DMS79 treated with DMSO at 0.1 percent for 48 hours (cell line): ENCODE data around the gene ITPRID1.
"Not testable (repeated sequence)": the region's sequence is repeated elsewhere in the genome, so short reads cannot be mapped to it uniquely, and the experiment has no call there.

Experiments
- DNase-seq: peaks from one replicate; lab custom pipeline; 2025; lab: John Stamatoyannopoulos, UW

The ITPRID1 gene

GRCh38 chr7:31516680-31517502 lies 3.0 kb downstream of the ITPRID1 start:
- DNase-seq, result no peak

GRCh38 chr7:31517513-31517912 lies 3.6 kb downstream of the ITPRID1 start:
- no peak for DNase-seq

- DNase-seq, result no peak
Measured at GRCh38 chr7:31518766-31519165, 4.9 kb downstream of the ITPRID1 start.

GRCh38 chr7:31521336-31522010 lies 7.6 kb downstream of the ITPRID1 start:
- DNase-seq, result no peak

GRCh38 chr7:31526864-31527263 lies 13.0 kb downstream of the ITPRID1 start:
- no peak for DNase-seq

- DNase-seq, result no peak
Measured at GRCh38 chr7:31529103-31529502, 15.2 kb downstream of the ITPRID1 start.

- DNase-seq, result not testable (repeated sequence)
Measured at GRCh38 chr7:31540651-31541185, 26.8 kb downstream of the ITPRID1 start.

- DNase-seq, result no peak
Measured at GRCh38 chr7:31545549-31545948, 31.7 kb downstream of the ITPRID1 start.

- no peak for DNase-seq
Measured at GRCh38 chr7:31549611-31550010, 35.7 kb downstream of the ITPRID1 start.

GRCh38 chr7:31550432-31550831 lies 36.5 kb downstream of the ITPRID1 start:
- no peak for DNase-seq

GRCh38 chr7:31553661-31554081 lies 39.8 kb downstream of the ITPRID1 start:
- no peak for DNase-seq

GRCh38 chr7:31562002-31562401 lies 48.1 kb downstream of the ITPRID1 start:
- no peak for DNase-seq

GRCh38 chr7:31563522-31563921 lies 49.6 kb downstream of the ITPRID1 start:
- DNase-seq, result no peak

- DNase-seq, result no peak
Measured at GRCh38 chr7:31563951-31564350, 50.1 kb downstream of the ITPRID1 start.

GRCh38 chr7:31564661-31565060 lies 50.8 kb downstream of the ITPRID1 start:
- no peak for DNase-seq

GRCh38 chr7:31569528-31569927 lies 55.6 kb downstream of the ITPRID1 start:
- DNase-seq, result no peak

GRCh38 chr7:31583526-31583925 lies 69.6 kb downstream of the ITPRID1 start:
- no peak for DNase-seq

GRCh38 chr7:31583942-31584341 lies 70.1 kb downstream of the ITPRID1 start:
- no peak for DNase-seq

GRCh38 chr7:31595390-31595789 lies 81.5 kb downstream of the ITPRID1 start:
- no peak for DNase-seq

GRCh38 chr7:31602041-31602625 lies 88.2 kb downstream of the ITPRID1 start:
- no peak for DNase-seq

- DNase-seq, result no peak
Measured at GRCh38 chr7:31603046-31603445, 89.2 kb downstream of the ITPRID1 start.

- no peak for DNase-seq
Measured at GRCh38 chr7:31613604-31614003, 99.7 kb downstream of the ITPRID1 start.

- DNase-seq, result no peak
Measured at GRCh38 chr7:31633467-31633866, 119.6 kb downstream of the ITPRID1 start.
